Bronchial epithelial cell (primary cell): ENCODE results near the gene DGKI. TPM values are rescaled to one million over a fixed set of nuclear protein-coding genes. Genes with fewer than 3 reads are reported as not detected.

Source experiments
- DNase-seq: peaks from one replicate; pipeline ENCODE4 v3.0.0-alpha.2; 2010; ENCODE audit warnings: low read depth
- FAIRE-seq: peaks from 2 replicates; lab custom pipeline; 2011; peaks lifted over from hg19 to GRCh38; lab: Jason Lieb, UNC
- H3K27me3 ChIP-seq: 2 replicates; pipeline ENCODE4 v1.5.1; 2011; ENCODE audit warnings: low read length; ENCODE audit not compliant: control insufficient read depth, insufficient read depth
- H3K36me3 ChIP-seq: 2 replicates; pipeline ENCODE4 v1.5.1; 2011; ENCODE audit warnings: low read length; ENCODE audit not compliant: control insufficient read depth, insufficient read depth
- H3K4me3 ChIP-seq: 2 replicates; pipeline ENCODE4 v1.5.1; 2011; ENCODE audit warnings: mild to moderate bottlenecking, low read depth, low read length, control low read depth
- CTCF ChIP-seq: IDR thresholded peaks from 2 replicates; pipeline ENCODE4 v1.5.1; 2011; ENCODE audit warnings: mild to moderate bottlenecking, moderate library complexity, low read length, control low read depth, inconsistent platforms; ENCODE audit not compliant: insufficient read depth, severe bottlenecking
- total RNA-seq: library from RNA; depleted of rRNA; stranded (reverse); fragments of >200 nt; gene quantifications from 2 replicates; pipeline ENCODE4 v1.2.1, GENCODE V29; 2014

The DGKI gene
- total RNA-seq, 1 donor from 2014 or later: under 0.01 TPM

- Histone ChIP-seq H3K27me3 (no peaks in the 10 kb centered on the region), H3K4me3 (no peak overlapping the region), H3K36me3 (no peaks in the 10 kb centered on the region)
- FAIRE-seq (no peak), DNase-seq (no peak)
- TF ChIP-seq CTCF: no peak
Observed at GRCh38 chr7:137564677-137565076, 282.1 kb downstream of the DGKI start.

- Histone ChIP-seq H3K27me3 (no peaks in the 10 kb centered on the region), H3K36me3 (no peaks in the 10 kb centered on the region), H3K4me3 (no peak overlapping the region)
- TF ChIP-seq CTCF: no peak
- FAIRE-seq (no peak), DNase-seq (no peak)
Observed at GRCh38 chr7:137563981-137564380, 282.8 kb downstream of the DGKI start.

GRCh38 chr7:137547485-137547884, 299.3 kb downstream of the DGKI start:
- DNase-seq: no peak
- no peak for FAIRE-seq
- Histone ChIP-seq H3K36me3 (no peaks in the 10 kb centered on the region), H3K27me3 (no peaks in the 10 kb centered on the region), H3K4me3 (no peak overlapping the region)
- no peak for TF ChIP-seq CTCF

- TF ChIP-seq CTCF: no peak
- FAIRE-seq: no peak
- DNase-seq: no peak
- Histone ChIP-seq H3K36me3 (no peaks in the 10 kb centered on the region), H3K27me3 (no peaks in the 10 kb centered on the region), H3K4me3 (no peak overlapping the region)
Observed at GRCh38 chr7:137546671-137547070, 300.1 kb downstream of the DGKI start.

- Histone ChIP-seq H3K36me3 (no peaks in the 10 kb centered on the region), H3K27me3 (no peaks in the 10 kb centered on the region), H3K4me3 (no peak overlapping the region)
- FAIRE-seq (no peak), DNase-seq (no peak)
- TF ChIP-seq CTCF: no peak
Observed at GRCh38 chr7:137546009-137546408, 300.8 kb downstream of the DGKI start.

GRCh38 chr7:137545059-137545716, 301.6 kb downstream of the DGKI start:
- FAIRE-seq: no peak
- Histone ChIP-seq H3K36me3 (no peaks in the 10 kb centered on the region), H3K4me3 (no peak overlapping the region)

More at GRCh38 chr7:137545059-137545716, 301.6 kb downstream of the DGKI start:
- TF ChIP-seq CTCF: no peak
- H3K27me3 ChIP-seq: no peaks in the 10 kb centered on the region
- no peak for DNase-seq
